ENCODE data around the gene ANKRD62.

Gene ANKRD62

GRCh38 chr18:12046751-12047335 lies 46.8 kb upstream of the ANKRD62 start:
- Histone ChIP-seq H3K36me3 (ENCODE audit: low read length) (no peaks in the 10 kb centered on the region), H3K4me2 (ENCODE audit: low read depth, low read length, poor library complexity, severe bottlenecking) (no peak overlapping the region), H2AFZ (ENCODE audit: low read depth, low read length, severe bottlenecking) (no peak overlapping the region), H4K20me1 (ENCODE audit: low read depth, low read length) (no peaks in the 10 kb centered on the region), H3K27me3 (ENCODE audit: low read length) (no peaks in the 10 kb centered on the region), H3F3A (ENCODE audit: insufficient read depth) (no peaks in the 10 kb centered on the region), H3K27ac (ENCODE audit: low read depth, low read length) (no peak overlapping the region), H3K9ac (ENCODE audit: low read length) (no peak overlapping the region), H3K9me2 (replicated peaks; ENCODE audit: insufficient read depth, low read length) (no peaks in the 10 kb centered on the region), H3K79me2 (ENCODE audit: insufficient read depth, low read length) (no peaks in the 10 kb centered on the region), H3K9me3 (ENCODE audit: insufficient read depth, low read length) (no peaks in the 10 kb centered on the region), H3K4me3 (ENCODE audit: insufficient read depth, low read length, poor library complexity, severe bottlenecking) (no peak overlapping the region)
- no peak for TF ChIP-seq EZH2phosphoT487 (conservative IDR thresholded peaks at IDR 0.05; ENCODE audit: low read length)
- TF ChIP-seq CTCF (IDR thresholded peaks at IDR 0.05; ENCODE audit: insufficient read depth, low read length, poor library complexity, severe bottlenecking) = no peak

GRCh38 chr18:12048010-12048826 lies 45.4 kb upstream of the ANKRD62 start:
- Histone ChIP-seq H3K9ac (ENCODE audit: low read length) (no peak overlapping the region), H4K20me1 (ENCODE audit: low read depth, low read length) (no peaks in the 10 kb centered on the region), H3F3A (ENCODE audit: insufficient read depth) (no peaks in the 10 kb centered on the region), H3K4me2 (ENCODE audit: low read depth, low read length, poor library complexity, severe bottlenecking) (no peak overlapping the region), H3K27ac (ENCODE audit: low read depth, low read length) (no peak overlapping the region), H3K4me3 (ENCODE audit: insufficient read depth, low read length, poor library complexity, severe bottlenecking) (no peak overlapping the region), H3K9me3 (ENCODE audit: insufficient read depth, low read length) (no peaks in the 10 kb centered on the region), H2AFZ (ENCODE audit: low read depth, low read length, severe bottlenecking) (no peak overlapping the region), H3K9me2 (replicated peaks; ENCODE audit: insufficient read depth, low read length) (no peaks in the 10 kb centered on the region), H3K27me3 (ENCODE audit: low read length) (no peaks in the 10 kb centered on the region), H3K79me2 (ENCODE audit: insufficient read depth, low read length) (no peaks in the 10 kb centered on the region), H3K36me3 (ENCODE audit: low read length) (no peaks in the 10 kb centered on the region)
- no peak for TF ChIP-seq EZH2phosphoT487 (conservative IDR thresholded peaks at IDR 0.05; ENCODE audit: low read length)
- no peak for TF ChIP-seq CTCF (IDR thresholded peaks at IDR 0.05; ENCODE audit: insufficient read depth, low read length, poor library complexity, severe bottlenecking)

GRCh38 chr18:12048827-12049175 lies 44.8 kb upstream of the ANKRD62 start:
- Histone ChIP-seq H2AFZ (ENCODE audit: low read depth, low read length, severe bottlenecking) (no peak overlapping the region), H3K4me2 (ENCODE audit: low read depth, low read length, poor library complexity, severe bottlenecking) (no peak overlapping the region), H3K9me2 (replicated peaks; ENCODE audit: insufficient read depth, low read length) (no peaks in the 10 kb centered on the region), H3K9ac (ENCODE audit: low read length) (no peak overlapping the region), H3K4me3 (ENCODE audit: insufficient read depth, low read length, poor library complexity, severe bottlenecking) (no peak overlapping the region), H3F3A (ENCODE audit: insufficient read depth) (no peaks in the 10 kb centered on the region), H3K9me3 (ENCODE audit: insufficient read depth, low read length) (no peaks in the 10 kb centered on the region), H3K79me2 (ENCODE audit: insufficient read depth, low read length) (no peaks in the 10 kb centered on the region), H3K27me3 (ENCODE audit: low read length) (no peaks in the 10 kb centered on the region), H3K36me3 (ENCODE audit: low read length) (no peaks in the 10 kb centered on the region), H3K27ac (ENCODE audit: low read depth, low read length) (no peak overlapping the region), H4K20me1 (ENCODE audit: low read depth, low read length) (no peaks in the 10 kb centered on the region)
- no peak for TF ChIP-seq CTCF (IDR thresholded peaks at IDR 0.05; ENCODE audit: insufficient read depth, low read length, poor library complexity, severe bottlenecking)
- TF ChIP-seq EZH2phosphoT487 (conservative IDR thresholded peaks at IDR 0.05; ENCODE audit: low read length) = no peak
